HEK293T (cell line): ENCODE data around the gene PLCXD3.

ENCODE experiments used
- BHLHE40 ChIP-seq: fragments of 450-650 bp; IDR thresholded peaks from 2 replicates; pipeline ENCODE4 v1.6.1; 2016; ENCODE audit warnings: mild to moderate bottlenecking, moderate library complexity, borderline replicate concordance
- FOXK2 ChIP-seq: fragments of 450-650 bp; IDR thresholded peaks from 2 replicates; pipeline ENCODE4 v1.6.1; 2016; ENCODE audit warnings: mild to moderate bottlenecking
- SP1 ChIP-seq: fragments of 450-650 bp; IDR thresholded peaks from 2 replicates; pipeline ENCODE4 v1.6.1; 2017
- SUZ12 ChIP-seq: fragments of 450-650 bp; IDR thresholded peaks from 2 replicates; pipeline ENCODE4 v1.6.1; 2016; ENCODE audit warnings: mild to moderate bottlenecking
- TF ChIP-seq, protein P1 (sequence below): fragments of 450-650 bp; IDR thresholded peaks from 2 replicates; pipeline ENCODE4 v1.6.1; 2016

DNA sequence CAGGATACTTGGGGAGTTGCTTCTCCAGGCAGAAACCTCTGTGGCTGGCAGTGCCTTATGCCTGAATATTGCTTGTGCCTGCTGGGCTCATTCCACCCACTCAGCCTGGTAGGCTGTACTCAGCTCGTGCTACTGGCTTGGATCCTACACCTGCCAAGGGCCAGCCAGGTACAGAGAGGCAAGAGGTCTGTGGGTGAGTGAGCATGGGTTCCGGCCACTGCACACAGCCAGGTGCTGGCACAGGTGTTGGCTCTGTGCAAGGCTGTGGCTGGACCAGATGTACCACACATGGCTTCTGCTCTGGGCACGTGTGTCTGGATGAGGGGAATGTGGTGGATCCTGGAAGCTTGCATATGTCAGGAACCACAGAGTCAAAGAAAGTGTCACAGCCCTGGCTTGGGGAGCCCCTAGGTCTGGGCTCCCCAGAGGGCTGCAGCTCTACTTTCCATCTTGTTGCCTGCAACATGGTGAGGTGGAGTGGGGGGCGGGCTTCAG lies 220.4 kb downstream of the PLCXD3 start:
- TF ChIP-seq SUZ12 (no peak), FOXK2 (no peak), BHLHE40 (no peak), SP1 (no peak)
- TF ChIP-seq, protein P1, sequence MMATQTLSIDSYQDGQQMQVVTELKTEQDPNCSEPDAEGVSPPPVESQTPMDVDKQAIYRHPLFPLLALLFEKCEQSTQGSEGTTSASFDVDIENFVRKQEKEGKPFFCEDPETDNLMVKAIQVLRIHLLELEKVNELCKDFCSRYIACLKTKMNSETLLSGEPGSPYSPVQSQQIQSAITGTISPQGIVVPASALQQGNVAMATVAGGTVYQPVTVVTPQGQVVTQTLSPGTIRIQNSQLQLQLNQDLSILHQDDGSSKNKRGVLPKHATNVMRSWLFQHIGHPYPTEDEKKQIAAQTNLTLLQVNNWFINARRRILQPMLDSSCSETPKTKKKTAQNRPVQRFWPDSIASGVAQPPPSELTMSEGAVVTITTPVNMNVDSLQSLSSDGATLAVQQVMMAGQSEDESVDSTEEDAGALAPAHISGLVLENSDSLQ: no peak
